GM21423 (cell line): ENCODE results near the gene PDE4B.

Experiments
- ATAC-seq: cut with Tn5 transposase; IDR thresholded peaks from one replicate; pipeline ENCODE4 v1.9.1; 2021; ENCODE audit warnings: mild to moderate bottlenecking, moderate library complexity; ENCODE audit not compliant: unreplicated experiment

The PDE4B gene

DNA sequence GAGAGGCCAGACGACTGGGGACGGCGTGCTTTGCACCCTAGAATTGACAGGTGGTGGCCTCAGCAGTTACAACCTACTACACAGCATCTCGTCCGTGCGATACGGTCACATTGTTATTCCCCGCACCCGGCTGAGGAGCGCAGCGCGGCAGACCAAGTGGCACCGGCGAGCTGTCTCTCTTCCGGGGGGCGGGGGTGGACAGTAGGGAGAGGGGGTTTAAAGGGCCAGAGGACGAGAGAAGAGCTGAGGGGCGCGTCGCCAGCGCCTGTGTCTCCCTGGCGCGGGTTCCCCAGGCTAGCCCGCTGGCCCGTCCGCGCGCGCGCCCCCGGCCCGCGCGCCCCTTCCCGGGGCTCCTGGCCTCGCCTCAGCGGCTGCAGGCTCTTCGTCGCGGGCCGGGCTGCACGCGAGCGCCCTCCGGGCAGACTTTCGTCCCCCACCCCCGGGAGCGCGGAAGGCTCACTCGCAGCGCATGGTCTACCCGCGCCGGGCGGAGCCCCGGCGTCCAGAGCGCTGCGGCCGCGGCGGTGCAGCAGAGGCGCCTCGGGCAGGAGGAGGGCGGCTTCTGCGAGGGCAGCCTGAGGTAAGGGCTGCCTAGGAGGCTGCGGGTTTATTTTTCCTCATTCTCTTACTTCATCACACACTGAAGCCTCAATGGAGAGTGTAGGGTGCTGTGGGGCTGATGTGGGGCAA is at the start of gene PDE4B:
TSS of gene PDE4B (plus strand) at position 227 of the 690 bp plus-strand sequence.
- no peak for ATAC-seq

- ATAC-seq: no peak
Measured at GRCh38 chr1:65744731-65745130, 48.0 kb upstream of the PDE4B start.

- ATAC-seq: no peak
Measured at GRCh38 chr1:65751961-65752360, 40.7 kb upstream of the PDE4B start.

DNA sequence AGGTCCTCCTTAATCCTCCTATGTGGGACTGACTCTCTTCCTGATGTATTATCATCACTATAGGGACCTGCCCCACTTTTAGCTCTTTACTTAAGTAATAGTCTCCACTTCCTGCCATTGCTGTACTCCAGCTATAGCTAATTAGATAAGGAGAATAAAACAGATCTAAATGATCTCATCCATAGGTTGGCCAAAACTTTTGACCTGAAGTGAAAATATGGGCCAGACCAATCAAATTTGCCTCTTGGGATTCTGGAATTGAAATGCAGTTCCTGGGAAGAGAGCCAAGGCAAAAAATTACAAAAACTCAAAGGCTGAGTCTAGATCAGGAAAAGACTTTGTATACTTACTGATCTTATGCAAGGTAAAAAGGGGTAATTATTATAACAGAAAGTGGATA is 36.1 kb upstream of the PDE4B start:
- no peak for ATAC-seq

GRCh38 chr1:65757531-65757930 is 35.2 kb upstream of the PDE4B start:
- no peak for ATAC-seq

- no peak for ATAC-seq
Measured at GRCh38 chr1:65758128-65758527, 34.6 kb upstream of the PDE4B start.

GRCh38 chr1:65759516-65759915 is 33.2 kb upstream of the PDE4B start:
- no peak for ATAC-seq

- ATAC-seq: no peak
Measured at GRCh38 chr1:65762081-65762862, 30.4 kb upstream of the PDE4B start.

DNA sequence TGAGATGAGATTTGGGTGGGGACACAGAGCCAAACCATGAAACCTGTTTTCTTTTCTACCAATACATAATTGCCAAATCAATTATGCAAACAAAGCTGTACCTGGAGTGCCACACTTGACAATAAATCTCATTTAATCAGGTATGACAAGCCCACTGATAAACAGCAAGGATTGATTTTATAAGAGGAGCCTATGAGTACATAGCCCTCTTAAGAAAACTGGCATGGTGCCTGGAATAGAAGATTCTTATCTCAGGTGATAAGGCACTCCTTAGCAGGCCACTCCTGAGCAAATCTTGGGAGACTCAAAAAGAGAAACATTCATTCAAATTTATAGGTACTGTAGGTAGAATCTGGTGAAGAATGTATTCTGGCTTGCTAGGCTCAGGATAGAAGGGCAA is 28.6 kb upstream of the PDE4B start:
- no peak for ATAC-seq

GRCh38 chr1:65765631-65766030 is 27.1 kb upstream of the PDE4B start:
- ATAC-seq: no peak

DNA sequence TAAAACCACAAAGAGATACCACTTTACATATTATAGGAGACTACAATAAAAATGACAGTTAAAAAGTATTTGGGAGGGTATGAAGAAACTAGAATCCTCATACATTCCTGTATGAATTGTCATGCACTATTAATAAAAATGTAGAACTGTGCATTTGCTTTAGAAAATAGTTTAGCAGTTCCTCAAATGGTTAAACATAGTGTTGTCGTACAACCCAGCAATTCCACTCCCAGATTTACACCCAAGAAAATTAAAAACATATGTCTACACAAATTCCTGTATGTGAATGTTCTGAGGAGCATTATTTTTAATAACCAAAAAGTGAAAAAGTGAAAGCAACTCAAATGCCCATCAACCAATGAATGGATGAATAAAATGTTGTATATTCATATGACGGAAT is 23.1 kb upstream of the PDE4B start:
- no peak for ATAC-seq

DNA sequence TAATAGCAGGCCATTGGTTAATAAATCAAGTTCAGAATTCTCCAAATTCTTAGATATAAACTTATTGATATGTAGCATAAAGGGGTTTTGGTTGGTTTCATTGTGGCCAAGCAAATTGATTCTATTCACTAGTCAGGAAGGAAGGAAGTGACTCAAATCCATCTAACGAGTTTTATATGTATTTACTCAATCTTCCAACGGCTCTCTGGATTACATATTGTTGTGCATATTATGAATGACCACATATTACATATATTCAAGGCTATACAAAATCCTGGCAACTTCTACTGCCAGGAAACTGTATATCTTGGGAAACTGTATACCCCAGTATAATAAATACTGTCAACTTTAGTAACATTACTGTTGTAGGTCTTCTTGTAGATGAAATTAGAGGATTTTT is 20.1 kb upstream of the PDE4B start:
- ATAC-seq: no peak

DNA sequence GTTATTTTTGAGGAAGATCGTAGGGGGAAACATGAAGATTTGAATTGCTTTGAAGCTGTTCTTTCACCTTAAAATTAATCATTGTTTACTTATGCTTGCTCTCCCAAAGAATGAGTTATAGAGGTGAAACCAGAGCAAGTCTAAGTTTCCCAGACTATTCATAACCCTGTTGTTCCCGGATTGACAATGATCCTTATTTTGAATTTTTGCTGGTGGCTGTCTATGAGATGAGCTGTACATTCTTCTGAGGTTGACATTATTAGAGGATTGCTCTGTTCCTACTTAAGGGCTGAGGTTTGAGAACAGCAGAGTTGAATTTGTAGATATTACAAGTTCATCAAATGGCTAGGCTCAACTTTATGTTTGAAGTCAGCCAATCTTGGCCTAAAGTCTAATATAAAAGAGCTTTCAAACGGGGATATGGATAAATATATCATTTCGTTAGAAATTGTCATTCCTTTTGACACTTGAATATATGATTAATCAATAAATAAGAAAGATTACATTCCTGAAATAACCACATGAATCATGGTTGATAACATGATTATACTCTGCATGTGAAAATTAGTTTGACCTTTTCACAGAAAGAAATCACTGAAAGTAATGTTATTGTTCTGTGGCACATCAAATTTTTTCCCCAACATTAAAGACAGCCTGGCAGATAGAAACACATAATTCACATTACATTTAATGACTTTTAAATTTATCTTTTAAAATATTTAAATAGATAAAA is 19.1 kb upstream of the PDE4B start:
- no peak for ATAC-seq

DNA sequence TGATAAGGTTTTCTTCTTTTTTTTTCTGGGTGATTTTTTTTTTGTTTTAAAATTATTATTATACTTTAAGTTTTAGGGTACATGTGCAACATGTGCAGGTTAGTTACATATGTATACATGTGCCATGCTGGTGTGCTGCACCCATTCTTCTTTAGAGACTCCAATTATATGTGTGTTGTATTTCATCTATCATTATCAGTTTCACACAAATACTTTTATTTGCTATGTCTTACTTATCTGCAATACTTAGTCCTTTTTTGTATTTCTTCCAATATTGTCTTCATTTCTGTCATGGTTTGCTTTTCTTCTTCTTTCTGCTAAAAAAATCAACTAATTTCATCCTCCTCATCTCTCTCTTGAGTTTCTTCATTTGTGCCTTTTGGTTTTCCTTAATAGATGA is 3.9 kb upstream of the PDE4B start:
- no peak for ATAC-seq

DNA sequence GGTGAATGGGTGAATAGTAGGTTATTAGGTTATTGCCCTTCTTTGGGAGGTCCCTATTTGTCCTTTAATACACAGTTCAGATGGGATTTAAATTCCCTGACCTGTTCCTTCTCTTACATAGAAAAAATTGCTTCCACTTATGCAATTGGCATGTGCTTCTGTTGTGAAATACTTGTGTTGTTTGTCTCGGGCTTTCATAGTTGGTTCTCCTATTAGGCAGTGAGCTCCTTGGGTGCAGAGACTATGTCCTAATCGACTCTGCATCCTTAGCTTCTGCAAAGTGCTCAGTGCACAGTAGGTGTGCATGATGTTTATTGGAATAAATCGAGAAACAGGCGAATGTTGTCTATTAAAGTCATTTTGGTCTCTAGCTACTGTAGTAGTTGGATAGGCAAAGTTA is 1.3 kb upstream of the PDE4B start:
- no peak for ATAC-seq

DNA sequence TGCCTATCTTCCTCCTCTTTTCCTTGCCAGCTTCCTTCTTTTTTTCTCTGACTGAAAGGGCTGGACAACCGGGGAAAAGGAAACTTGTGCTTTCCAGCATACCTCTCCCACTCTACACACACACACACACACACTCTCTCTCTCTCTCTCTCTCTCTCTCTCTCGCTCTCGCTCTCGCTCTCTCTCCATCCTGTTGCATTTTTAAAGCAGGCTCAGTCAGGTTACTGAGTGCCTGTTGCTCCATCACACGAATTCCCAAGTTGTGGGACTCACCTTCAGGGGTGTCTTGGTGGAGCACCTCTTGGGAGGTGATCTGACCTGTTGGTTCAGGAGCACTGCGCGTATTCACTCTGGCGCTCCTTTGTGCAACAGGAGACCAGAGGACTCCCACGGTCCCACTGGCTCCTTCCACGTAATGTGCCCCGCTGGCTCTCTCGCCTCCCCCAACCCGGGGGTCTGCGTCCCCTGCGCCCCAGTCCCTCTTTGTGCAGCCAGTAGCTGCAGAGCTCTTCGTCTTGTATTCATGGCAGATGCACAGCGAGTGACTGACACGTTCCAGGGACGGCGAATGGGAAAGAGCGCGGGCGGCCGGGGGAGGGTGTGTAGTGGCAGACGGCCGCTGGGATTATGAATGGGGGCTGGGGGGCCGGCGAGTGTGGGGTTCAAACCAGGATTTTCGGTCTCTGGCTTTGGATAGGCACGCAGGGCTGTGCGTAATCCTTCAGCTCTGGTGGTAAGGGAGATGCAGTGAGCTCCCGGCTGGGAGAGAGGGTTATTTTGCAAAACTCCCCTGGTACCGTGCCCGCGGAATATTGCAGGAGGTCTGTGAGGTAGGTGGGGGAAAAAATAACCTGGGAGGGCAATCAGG is 660 bp upstream of the PDE4B start:
- no peak for ATAC-seq

- no peak for ATAC-seq
Measured at GRCh38 chr1:65793359-65793732, 651 bp downstream of the PDE4B start.

- ATAC-seq: no peak
Measured at GRCh38 chr1:65795311-65795710, 2.6 kb downstream of the PDE4B start.

DNA sequence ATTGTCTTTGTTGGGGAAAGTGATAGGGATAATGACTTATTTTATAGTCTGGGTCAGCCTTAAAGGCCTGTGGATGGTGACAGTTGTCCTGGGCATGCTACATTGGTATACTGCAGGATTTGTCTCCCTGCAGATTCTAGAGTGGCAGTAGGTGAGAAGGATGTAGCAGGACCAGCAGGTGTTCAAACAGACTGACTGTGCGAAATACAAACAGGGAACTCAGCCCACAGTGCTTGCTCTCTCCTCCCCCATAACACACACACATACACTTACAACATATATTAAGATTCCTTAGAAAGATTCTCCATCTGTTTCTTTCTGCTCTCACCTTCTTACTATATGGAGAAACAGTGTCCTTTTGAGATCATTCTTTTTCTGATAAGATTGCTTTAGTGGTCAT is 6.9 kb downstream of the PDE4B start:
- ATAC-seq: no peak

- no peak for ATAC-seq
Measured at GRCh38 chr1:65804584-65804983, 11.9 kb downstream of the PDE4B start.

GRCh38 chr1:65812065-65812464 is 19.4 kb downstream of the PDE4B start:
- peak; percentile 99 for ATAC-seq
